GM12892 (cell line): ENCODE measurements around the gene CCDC34.

ENCODE experiments used
- POLR2A ChIP-seq: IDR thresholded peaks from 2 replicates; pipeline ENCODE4 v1.6.1; 2011; ENCODE audit warnings: low read depth, low read length, control low read depth
- TAF1 ChIP-seq: IDR thresholded peaks from 2 replicates; pipeline ENCODE4 v1.6.1; 2011; ENCODE audit warnings: low read depth, mild to moderate bottlenecking, control low read depth, low read length, borderline replicate concordance

DNA sequence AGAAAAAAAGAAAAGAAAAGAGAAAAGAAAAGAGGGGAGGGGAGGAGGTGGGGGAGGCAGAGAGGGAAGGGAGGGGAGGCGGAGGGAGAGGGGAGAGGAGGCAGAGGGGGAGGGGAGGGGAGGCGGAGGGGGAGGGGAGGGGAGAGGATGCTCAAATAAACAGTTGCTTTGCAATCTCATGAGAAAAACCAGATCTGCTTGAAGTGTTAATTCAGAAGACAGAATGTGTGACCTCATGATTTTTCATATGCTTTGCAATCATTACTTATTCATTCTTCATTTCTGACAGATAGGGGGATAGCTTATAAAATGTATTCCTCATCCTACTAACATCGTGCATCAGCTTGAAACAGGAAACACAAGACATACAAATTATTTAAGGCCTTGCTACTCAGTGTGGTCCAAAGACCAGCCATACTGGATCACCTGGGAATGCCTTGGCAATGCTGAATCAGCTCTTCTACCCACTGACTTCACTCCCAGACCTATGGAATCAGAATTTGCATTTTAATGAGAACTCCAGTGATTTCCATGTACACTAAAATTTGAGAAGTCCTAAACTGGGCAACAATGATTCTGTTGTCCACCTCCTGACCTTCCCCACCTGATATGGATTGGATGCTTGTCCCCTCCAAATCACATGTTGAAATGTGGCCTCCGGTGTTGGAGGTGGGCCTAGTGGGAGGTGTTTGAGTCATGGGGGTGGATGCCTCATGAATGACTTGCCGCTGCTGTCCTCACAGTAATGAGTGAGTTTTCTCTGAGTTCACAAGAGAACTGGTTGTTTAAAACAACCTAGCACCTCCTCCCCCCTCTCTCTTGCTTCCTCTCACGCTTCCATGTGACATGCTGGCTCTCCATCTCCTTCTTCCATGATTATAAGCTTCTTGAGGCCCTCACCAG lies 69.2 kb downstream of the CCDC34 start:
- TF ChIP-seq POLR2A (no peak), TAF1 (no peak)
